ENCODE data around the gene TRIM56.
"Not testable (repeated sequence)": the region's sequence is repeated elsewhere in the genome, so short reads cannot be mapped to it uniquely, and the experiment has no call there.

Gene TRIM56

DNA sequence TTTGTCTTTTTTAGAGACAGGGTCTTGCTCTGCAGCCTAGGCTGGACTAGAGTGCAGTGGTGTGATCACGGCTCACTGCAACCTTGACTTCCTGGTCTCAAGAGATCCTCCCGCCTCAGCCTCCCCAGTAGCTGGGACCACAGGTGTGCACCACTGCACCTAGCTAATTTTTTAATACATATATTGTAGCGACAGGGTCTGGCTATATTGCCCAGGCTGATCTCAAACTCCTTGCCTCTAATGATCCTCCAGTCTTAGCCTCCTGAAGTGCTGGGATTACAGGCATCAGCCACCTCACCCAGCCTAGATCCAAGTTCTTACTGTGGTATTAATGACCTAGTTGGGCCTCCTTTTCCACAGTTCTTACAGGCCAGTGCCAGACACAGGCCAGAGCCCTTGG is 29.9 kb downstream of the TRIM56 start:
- no peaks in the 10 kb centered on the region for H3K36me3 ChIP-seq (ENCODE audit: insufficient read depth, insufficient read length, low read length)
- no peak overlapping the region for H3K9ac ChIP-seq (ENCODE audit: insufficient read length, low read depth)
- TF ChIP-seq SUZ12 (IDR thresholded peaks at IDR 0.05; ENCODE audit: extremely low read depth, insufficient read depth, insufficient read length) (no peak), YY1 (IDR thresholded peaks at IDR 0.05; ENCODE audit: insufficient read depth, insufficient read length) (no peak), ZNF274 (IDR thresholded peaks at IDR 0.05; ENCODE audit: low read depth, low read length) (no peak)
- H3K4me1 ChIP-seq (ENCODE audit: insufficient read depth, insufficient read length) = peaks cover 11% of the 10 kb centered on the region
- no peaks in the 10 kb centered on the region for H3K9me3 ChIP-seq (ENCODE audit: insufficient read depth, low read length)
- no peak for DNase-seq (ENCODE audit: low read depth, low spot score)
- H3K4me3 ChIP-seq (ENCODE audit: insufficient read length, low read depth) = no peak overlapping the region
- H3K27me3 ChIP-seq (ENCODE audit: insufficient read depth, insufficient read length) = no peaks in the 10 kb centered on the region

GRCh38 chr7:101116898-101117297 is 31.6 kb downstream of the TRIM56 start:
- no peak overlapping the region for H3K4me3 ChIP-seq (ENCODE audit: insufficient read length, low read depth)
- TF ChIP-seq YY1 (IDR thresholded peaks at IDR 0.05; ENCODE audit: insufficient read depth, insufficient read length) (no peak), ZNF274 (IDR thresholded peaks at IDR 0.05; ENCODE audit: low read depth, low read length) (no peak), SUZ12 (IDR thresholded peaks at IDR 0.05; ENCODE audit: extremely low read depth, insufficient read depth, insufficient read length) (no peak)
- H3K9me3 ChIP-seq (ENCODE audit: insufficient read depth, low read length) = no peaks in the 10 kb centered on the region
- no peak overlapping the region for H3K9ac ChIP-seq (ENCODE audit: insufficient read length, low read depth)
- peaks cover 13% of the 10 kb centered on the region for H3K4me1 ChIP-seq (ENCODE audit: insufficient read depth, insufficient read length)
- no peaks in the 10 kb centered on the region for H3K27me3 ChIP-seq (ENCODE audit: insufficient read depth, insufficient read length)
- no peaks in the 10 kb centered on the region for H3K36me3 ChIP-seq (ENCODE audit: insufficient read depth, insufficient read length, low read length)
- no peak for DNase-seq (ENCODE audit: low read depth, low spot score)

- TF ChIP-seq ZNF274 (IDR thresholded peaks at IDR 0.05; ENCODE audit: low read depth, low read length) (no peak), SUZ12 (IDR thresholded peaks at IDR 0.05; ENCODE audit: extremely low read depth, insufficient read depth, insufficient read length) (no peak), YY1 (IDR thresholded peaks at IDR 0.05; ENCODE audit: insufficient read depth, insufficient read length) (no peak)
Measured at GRCh38 chr7:101118856-101119255, 33.6 kb downstream of the TRIM56 start.

DNA sequence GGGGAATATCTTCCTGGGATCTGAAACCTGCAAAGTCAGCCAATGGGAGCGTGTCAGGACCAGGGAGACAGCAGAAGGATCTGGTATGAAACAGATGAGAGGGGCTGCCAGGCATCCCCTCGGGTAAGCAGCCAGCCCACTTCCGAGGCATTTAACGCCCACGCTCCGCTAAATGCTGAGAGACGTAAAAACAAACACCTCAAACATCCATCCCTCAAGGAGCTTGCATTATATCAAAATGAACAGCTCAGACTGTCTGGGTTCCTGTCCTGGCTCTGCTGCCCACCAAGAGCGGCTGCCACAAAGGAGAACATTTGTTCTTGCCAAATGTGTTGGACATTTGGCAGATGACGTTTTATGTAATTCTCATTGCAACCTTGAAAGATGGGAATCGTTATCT is 34.6 kb downstream of the TRIM56 start:
- no peak overlapping the region for H3K9ac ChIP-seq (ENCODE audit: insufficient read length, low read depth)
- TF ChIP-seq SUZ12 (IDR thresholded peaks at IDR 0.05; ENCODE audit: extremely low read depth, insufficient read depth, insufficient read length) (no peak), ZNF274 (IDR thresholded peaks at IDR 0.05; ENCODE audit: low read depth, low read length) (no peak), YY1 (IDR thresholded peaks at IDR 0.05; ENCODE audit: insufficient read depth, insufficient read length) (no peak)
- H3K4me1 ChIP-seq (ENCODE audit: insufficient read depth, insufficient read length) = peaks cover 9% of the 10 kb centered on the region
- H3K4me3 ChIP-seq (ENCODE audit: insufficient read length, low read depth) = no peak overlapping the region
- H3K9me3 ChIP-seq (ENCODE audit: insufficient read depth, low read length) = no peaks in the 10 kb centered on the region
- DNase-seq (ENCODE audit: low read depth, low spot score) = no peak
- H3K27me3 ChIP-seq (ENCODE audit: insufficient read depth, insufficient read length) = no peaks in the 10 kb centered on the region
- no peaks in the 10 kb centered on the region for H3K36me3 ChIP-seq (ENCODE audit: insufficient read depth, insufficient read length, low read length)

More at GRCh38 chr7:101118856-101119255, 33.6 kb downstream of the TRIM56 start:
- no peak for DNase-seq (ENCODE audit: low read depth, low spot score)
- Histone ChIP-seq H3K9ac (ENCODE audit: insufficient read length, low read depth) (no peak overlapping the region), H3K36me3 (ENCODE audit: insufficient read depth, insufficient read length, low read length) (no peaks in the 10 kb centered on the region), H3K4me3 (ENCODE audit: insufficient read length, low read depth) (no peak overlapping the region), H3K27me3 (ENCODE audit: insufficient read depth, insufficient read length) (no peaks in the 10 kb centered on the region), H3K9me3 (ENCODE audit: insufficient read depth, low read length) (no peaks in the 10 kb centered on the region), H3K4me1 (ENCODE audit: insufficient read depth, insufficient read length) (peaks cover 13% of the 10 kb centered on the region)

GRCh38 chr7:101120315-101120714 is 35.0 kb downstream of the TRIM56 start:
- no peaks in the 10 kb centered on the region for H3K27me3 ChIP-seq (ENCODE audit: insufficient read depth, insufficient read length)
- peaks cover 11% of the 10 kb centered on the region for H3K4me1 ChIP-seq (ENCODE audit: insufficient read depth, insufficient read length)
- no peak for DNase-seq (ENCODE audit: low read depth, low spot score)
- H3K9ac ChIP-seq (ENCODE audit: insufficient read length, low read depth) = no peak overlapping the region
- H3K4me3 ChIP-seq (ENCODE audit: insufficient read length, low read depth) = no peak overlapping the region
- no peak for TF ChIP-seq ZNF274 (IDR thresholded peaks at IDR 0.05; ENCODE audit: low read depth, low read length)
- no peak for TF ChIP-seq SUZ12 (IDR thresholded peaks at IDR 0.05; ENCODE audit: extremely low read depth, insufficient read depth, insufficient read length)
- TF ChIP-seq YY1 (IDR thresholded peaks at IDR 0.05; ENCODE audit: insufficient read depth, insufficient read length) = no peak
- H3K36me3 ChIP-seq (ENCODE audit: insufficient read depth, insufficient read length, low read length) = no peaks in the 10 kb centered on the region
- H3K9me3 ChIP-seq (ENCODE audit: insufficient read depth, low read length) = no peaks in the 10 kb centered on the region

DNA sequence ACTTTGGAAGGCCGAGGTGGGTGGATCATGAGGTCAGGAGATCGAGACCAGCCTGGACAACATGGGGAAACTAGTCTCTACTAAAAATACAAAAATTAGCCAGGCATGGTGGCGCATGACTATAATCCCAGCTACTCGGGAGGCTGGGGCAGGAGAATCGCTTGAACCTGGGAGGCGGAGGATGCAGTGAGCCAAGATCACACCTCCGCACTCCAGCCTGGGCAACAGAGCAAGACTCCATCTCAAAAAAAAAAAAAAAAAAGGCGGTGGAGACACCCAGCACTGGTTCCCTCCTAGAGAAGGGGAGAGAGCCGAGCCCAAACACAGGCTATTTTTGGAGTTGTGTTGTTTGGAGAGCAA is 36.3 kb downstream of the TRIM56 start:
- not testable (repeated sequence) for H3K36me3 ChIP-seq (ENCODE audit: insufficient read depth, insufficient read length, low read length); H3K4me3 ChIP-seq (ENCODE audit: insufficient read length, low read depth); H3K27me3 ChIP-seq (ENCODE audit: insufficient read depth, insufficient read length); H3K9me3 ChIP-seq (ENCODE audit: insufficient read depth, low read length); DNase-seq (ENCODE audit: low read depth, low spot score)
- H3K9ac ChIP-seq (ENCODE audit: insufficient read length, low read depth) = peak overlapping the region; percentile 9
- peaks cover 17% of the 10 kb centered on the region for H3K4me1 ChIP-seq (ENCODE audit: insufficient read depth, insufficient read length)

DNA sequence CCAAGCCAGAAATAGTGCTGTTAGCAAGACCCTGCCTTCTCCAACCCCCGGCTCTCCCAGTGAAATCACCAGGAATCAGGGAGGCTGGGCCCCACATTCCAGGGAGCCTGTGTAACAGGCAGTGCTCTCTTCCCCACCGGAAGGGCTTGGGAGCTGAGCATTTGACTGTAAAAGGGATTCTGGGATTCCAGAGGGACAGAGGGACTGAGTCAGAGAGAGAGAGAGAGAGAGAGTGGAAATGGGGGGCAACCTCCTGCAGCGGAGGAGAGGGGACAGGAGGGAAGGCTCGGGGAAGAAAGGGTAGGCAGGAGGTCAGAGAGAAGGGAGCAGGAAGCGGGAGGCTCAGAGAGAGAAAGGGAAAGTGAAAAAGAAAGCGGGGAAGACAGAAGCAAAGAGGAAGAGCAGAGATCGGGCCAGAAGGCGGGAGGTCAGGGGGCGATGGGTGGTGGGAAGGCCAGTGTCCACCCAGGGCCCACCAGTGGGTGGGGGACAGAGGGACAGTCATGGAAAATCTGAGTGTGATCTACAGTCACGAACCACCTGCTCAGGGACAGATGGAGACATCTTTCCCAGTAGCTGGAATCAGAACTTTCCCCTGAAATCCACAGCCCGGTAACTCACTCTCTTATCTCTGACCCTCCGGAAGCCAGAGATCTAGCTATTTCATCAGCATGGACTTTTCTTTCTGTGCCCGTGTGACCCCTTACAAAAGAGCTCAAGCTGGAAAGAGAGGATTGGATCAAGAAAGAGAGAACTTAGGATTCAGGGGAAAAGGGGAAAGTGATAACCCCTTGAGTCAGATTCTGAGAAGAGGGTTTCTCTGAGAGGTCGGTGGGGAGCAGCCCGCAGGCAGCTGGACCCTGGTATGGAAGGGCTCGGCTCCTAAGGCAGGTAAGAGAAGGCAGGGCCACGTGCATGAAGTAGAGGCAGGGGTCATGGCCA is 37.0 kb downstream of the TRIM56 start:
- peak overlapping the region; percentile 51 for H3K9ac ChIP-seq (ENCODE audit: insufficient read length, low read depth)
- no peaks in the 10 kb centered on the region for H3K27me3 ChIP-seq (ENCODE audit: insufficient read depth, insufficient read length)
- peaks cover 13% of the 10 kb centered on the region for H3K4me1 ChIP-seq (ENCODE audit: insufficient read depth, insufficient read length)
- H3K36me3 ChIP-seq (ENCODE audit: insufficient read depth, insufficient read length, low read length) = peaks cover 3% of the 10 kb centered on the region
- H3K4me3 ChIP-seq (ENCODE audit: insufficient read length, low read depth) = no peak overlapping the region
- H3K9me3 ChIP-seq (ENCODE audit: insufficient read depth, low read length) = no peaks in the 10 kb centered on the region
- TF ChIP-seq ZNF274 (IDR thresholded peaks at IDR 0.05; ENCODE audit: low read depth, low read length) (no peak), SUZ12 (IDR thresholded peaks at IDR 0.05; ENCODE audit: extremely low read depth, insufficient read depth, insufficient read length) (no peak), YY1 (IDR thresholded peaks at IDR 0.05; ENCODE audit: insufficient read depth, insufficient read length) (no peak)
- peak; percentile 91 for DNase-seq (ENCODE audit: low read depth, low spot score)

Data from NT2/D1 (cell line).